Kidney capillary endothelial cell (primary cell): ENCODE data around the gene DHX58.

ENCODE experiments used
- DNase-seq: peaks from one replicate; pipeline ENCODE4 v3.0.0-alpha.2; 2018; ENCODE audit warnings: low spot score

Gene DHX58

GRCh38 chr17:42081516-42082129 lies 30.9 kb downstream of the DHX58 start:
- DNase-seq, result no peak

GRCh38 chr17:42079541-42079940 lies 33.0 kb downstream of the DHX58 start:
- no peak for DNase-seq

- peak; percentile 41 for DNase-seq
Measured at GRCh38 chr17:42078396-42079043, 34.0 kb downstream of the DHX58 start.

- DNase-seq, result no peak
Measured at GRCh38 chr17:42077755-42078154, 34.8 kb downstream of the DHX58 start.

- DNase-seq, result no peak
Measured at GRCh38 chr17:42076797-42077559, 35.5 kb downstream of the DHX58 start.

- no peak for DNase-seq
Measured at GRCh38 chr17:42075789-42076188, 36.7 kb downstream of the DHX58 start.

GRCh38 chr17:42072323-42073187 lies 40.0 kb downstream of the DHX58 start:
- no peak for DNase-seq

- DNase-seq, result no peak
Measured at GRCh38 chr17:42071810-42072209, 40.7 kb downstream of the DHX58 start.

GRCh38 chr17:42068979-42069378 lies 43.5 kb downstream of the DHX58 start:
- no peak for DNase-seq

- peak; percentile 40 for DNase-seq
Measured at GRCh38 chr17:42067371-42068091, 45.0 kb downstream of the DHX58 start.

GRCh38 chr17:42065201-42065600 lies 47.3 kb downstream of the DHX58 start:
- DNase-seq, result no peak

- DNase-seq, result no peak
Measured at GRCh38 chr17:42062681-42063080, 49.8 kb downstream of the DHX58 start.

GRCh38 chr17:42061646-42062487 lies 50.6 kb downstream of the DHX58 start:
- no peak for DNase-seq

GRCh38 chr17:42060231-42060630 lies 52.3 kb downstream of the DHX58 start:
- no peak for DNase-seq

- DNase-seq, result no peak
Measured at GRCh38 chr17:42059815-42060214, 52.7 kb downstream of the DHX58 start.

- DNase-seq, result no peak
Measured at GRCh38 chr17:42058063-42058462, 54.5 kb downstream of the DHX58 start.

GRCh38 chr17:42056635-42057034 lies 55.9 kb downstream of the DHX58 start:
- no peak for DNase-seq

GRCh38 chr17:42055496-42055895 lies 57.0 kb downstream of the DHX58 start:
- no peak for DNase-seq

GRCh38 chr17:42055027-42055426 lies 57.5 kb downstream of the DHX58 start:
- DNase-seq, result no peak

- DNase-seq, result no peak
Measured at GRCh38 chr17:42053731-42054500, 58.6 kb downstream of the DHX58 start.
